ENCODE results near the gene REXO1.

Gene REXO1

DNA sequence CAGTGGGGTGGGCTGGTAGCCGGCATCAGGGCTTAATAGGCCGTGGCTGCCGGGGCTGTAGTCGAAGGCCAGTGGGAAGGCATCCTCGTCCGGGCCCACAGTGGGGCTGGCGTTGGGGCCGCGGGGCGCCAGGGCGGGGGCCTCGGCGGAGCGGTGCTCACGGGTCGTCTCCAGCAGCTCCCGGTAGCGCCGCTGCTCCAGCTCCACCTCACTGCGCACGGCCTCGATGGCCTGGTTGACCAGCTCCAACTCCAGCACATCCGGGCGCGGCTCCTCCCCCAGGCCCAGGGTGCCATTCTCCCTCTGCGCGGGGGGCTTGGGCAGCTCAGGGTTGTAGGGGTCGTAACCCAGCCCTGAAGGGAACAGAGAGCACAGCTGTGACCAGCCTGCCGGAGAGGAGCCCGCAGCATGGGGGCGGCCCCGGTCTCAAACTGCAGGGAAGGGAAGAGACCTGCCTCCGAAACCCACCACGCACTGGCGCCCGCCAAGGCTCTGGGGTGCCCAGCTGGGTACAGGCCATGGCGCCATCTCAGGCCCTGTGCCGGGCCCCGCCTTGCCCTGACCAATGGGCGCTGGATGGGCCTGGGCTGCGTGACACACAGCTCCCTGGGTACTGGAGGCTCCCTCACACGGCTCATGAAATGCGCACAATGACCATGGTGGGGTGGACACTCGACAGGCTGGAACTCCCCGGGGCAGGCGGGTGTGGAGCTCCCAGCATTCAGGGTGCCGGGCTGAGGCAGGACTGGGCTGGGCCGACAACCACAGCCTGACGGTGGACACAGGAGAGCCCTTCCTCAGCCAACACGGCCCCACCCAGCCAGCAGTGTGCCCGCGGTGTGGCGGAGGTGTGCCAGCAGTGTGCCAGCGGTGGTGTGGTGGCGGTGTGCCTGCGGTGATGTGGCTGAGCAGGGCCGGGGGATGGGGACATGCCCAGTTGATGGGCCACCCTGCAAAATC is 19.7 kb downstream of the REXO1 start:
- no peak for DNase-seq

DNA sequence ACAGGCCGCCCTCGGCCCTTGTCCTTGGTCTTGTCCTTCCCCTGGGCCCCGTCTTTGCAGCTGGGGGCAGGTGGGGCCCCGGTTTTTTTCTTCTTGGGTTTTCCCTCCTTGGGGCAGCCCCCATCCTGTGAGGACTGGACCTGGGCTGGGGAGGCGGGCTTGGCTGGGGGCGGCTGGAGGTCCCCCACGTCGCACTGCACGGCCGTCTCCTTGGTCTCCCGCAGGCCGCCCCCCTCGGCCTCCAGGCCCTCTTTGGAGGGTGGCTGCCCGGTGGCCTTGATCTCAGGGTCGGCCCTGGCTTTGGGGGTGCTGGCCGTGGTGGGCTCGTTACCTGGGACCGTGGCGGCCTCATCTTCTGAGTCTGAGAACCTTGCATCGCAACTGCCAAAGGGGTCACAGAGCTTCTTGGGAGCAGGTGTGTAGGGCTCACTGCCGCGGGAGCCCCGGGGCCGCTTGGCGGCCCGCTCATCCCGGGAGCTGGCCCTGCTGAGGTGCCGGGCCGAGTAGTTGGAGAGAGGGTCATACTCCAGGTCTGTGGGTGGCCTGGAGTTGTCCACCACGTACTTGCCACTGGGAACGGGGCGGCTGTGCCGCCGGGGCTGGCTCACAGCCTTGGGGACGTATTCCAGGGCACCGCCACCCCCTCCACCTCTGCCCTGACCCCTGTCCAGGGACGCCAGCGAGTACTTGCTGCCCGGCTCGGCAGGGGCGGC is 20.6 kb downstream of the REXO1 start:
- no peak for DNase-seq

DNA sequence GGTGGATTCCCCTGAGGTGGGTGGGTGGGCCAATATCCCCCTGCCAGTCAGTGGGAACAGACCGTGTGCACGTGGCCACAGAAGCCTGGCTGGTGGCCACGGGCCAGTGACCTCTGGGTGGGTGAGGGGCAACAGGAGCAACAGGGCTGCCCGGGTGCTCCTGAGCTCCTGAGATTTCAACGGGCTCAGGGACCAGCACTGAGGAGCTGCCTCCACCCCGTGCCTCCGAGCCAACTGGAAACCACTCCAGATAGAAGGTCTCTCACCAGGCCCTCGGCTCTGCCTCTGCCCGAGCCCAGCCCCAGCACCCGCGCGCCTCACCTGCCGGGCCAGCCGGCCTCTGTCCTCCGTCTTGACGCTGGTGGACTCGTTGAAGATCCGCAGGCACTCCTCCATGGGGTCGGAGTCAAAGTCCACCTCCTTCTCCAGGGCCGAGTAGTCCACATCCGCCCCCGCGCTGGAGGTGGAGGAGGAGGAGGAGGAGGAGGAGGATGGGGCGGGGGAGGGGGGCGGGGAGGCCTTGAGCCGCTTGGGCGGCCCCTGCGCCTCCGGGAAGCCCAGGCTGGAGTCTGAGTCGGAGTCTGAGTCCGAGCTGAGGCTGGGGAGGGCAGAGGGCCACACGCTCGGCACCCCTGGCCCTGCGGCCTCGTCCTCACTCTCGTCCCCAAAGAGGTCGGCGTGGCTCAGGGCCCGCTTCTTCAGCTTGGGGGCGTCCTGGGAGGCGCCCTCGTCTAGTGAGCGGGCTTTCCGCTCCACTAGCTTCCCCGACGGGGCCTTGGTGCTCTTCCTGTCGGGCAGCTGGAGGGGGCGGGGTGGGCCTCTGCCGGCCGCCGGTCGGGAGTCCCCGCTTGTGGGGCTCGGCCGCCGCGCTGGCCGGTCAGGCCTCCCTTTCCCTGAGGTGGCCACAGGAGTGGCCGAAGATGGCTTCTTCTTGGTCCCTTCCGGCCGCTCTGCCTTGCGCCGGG is 21.4 kb downstream of the REXO1 start:
- DNase-seq, result no peak

DNA sequence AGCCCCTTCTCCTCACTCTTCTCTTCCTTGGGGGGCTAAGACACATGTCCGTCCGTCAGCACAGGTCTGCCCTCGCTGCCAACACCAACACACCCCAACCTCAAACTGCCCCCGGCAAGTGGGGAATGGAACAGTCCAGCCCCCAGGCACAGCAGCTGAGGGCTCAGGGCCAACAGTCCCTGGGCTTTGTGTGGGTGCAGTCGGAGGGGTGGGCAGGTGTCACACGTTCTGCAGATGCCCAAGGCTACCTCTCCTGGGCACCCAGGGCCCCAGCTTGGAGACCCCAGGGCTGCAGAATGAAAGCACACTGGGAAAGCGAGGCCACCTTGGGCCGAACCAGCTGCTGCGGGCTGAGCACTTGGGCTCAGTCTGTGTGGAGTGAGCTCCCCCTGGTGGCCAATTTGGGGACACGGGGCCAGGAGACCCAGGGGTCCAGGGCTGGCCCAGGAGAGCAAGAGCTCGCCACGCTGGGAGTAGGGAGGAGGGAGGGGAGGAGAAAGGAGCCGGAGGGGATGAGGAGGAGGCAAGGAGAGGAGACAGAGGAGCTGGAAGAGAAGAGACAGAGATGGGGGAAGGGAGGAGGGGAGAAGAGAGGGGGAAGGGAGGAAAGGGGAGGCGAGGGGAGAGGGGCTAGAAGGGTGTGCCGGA is 22.2 kb downstream of the REXO1 start:
- DNase-seq, result peak; percentile 87

DNA sequence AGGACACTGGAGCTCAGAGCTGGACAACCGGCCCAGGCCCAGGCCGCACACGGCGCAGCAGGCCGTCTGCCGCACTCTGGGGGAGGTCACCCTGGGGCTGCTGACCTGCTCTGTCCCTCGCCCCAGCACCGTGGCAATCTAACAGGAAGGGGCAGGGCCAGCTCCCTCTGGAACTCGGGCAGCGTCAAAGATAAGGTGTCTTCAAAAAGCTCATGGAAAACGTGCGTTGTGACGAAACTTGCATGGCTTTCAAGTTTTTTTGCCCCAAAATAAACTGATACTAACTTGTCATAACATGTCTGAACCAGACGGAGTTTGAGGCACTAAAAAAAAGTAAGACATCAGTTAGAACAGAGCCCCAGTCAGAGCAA is 24.0 kb downstream of the REXO1 start:
- no peak for DNase-seq

DNA sequence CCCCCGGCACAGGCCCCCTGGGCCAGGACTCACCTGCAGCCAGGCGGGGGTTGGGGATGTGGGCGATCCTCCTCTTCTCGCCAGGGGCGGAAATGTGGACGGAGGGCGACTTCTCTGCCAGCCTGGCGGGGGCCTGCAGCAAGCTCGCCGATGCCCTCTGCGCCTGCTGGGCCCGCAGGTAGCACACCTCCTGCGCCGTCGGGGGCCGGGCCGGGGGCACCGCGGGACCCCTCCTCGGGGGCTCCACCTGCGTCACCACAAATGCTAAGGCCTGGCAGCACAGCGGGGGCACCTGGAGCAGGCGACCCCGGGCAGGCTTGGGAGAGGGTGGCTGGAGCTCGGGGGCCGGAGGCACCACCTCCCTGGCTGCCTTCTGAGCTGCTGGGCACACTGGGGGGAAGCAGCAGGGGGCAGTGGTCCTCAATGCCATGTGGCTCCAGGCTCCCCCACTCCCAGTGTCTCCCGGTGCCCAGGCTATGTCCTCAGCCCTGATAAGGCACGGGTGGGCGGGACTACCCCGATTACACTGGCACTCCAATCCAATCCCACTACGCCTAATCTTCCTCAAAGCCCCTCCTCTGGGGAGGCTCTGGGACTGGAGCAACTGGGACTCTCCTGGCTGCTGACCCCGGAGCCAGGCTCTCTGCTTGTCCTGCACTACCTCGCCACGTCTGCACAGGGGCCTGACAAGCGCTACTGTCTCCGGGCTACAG is 24.6 kb downstream of the REXO1 start:
- no peak for DNase-seq

DNA sequence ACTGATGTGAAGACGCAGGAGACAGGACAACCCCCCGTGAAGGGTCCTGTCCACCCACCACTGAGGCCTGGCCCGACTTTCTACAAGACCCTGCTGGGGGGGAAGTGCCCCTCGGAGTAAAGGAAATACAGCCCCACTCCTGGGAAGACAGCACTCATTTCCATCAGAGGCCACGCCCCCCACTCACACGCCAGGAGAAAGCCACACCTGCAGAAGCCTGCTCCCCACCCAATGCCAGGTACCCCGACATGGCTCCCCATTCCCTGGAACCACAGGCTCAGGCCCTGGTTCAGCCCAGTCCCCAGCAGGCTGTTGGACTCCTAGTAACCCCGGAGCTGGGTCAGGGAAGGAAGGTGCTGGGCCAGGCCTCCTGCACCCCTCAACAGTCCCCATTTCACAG is 25.3 kb downstream of the REXO1 start:
- no peak for DNase-seq

DNA sequence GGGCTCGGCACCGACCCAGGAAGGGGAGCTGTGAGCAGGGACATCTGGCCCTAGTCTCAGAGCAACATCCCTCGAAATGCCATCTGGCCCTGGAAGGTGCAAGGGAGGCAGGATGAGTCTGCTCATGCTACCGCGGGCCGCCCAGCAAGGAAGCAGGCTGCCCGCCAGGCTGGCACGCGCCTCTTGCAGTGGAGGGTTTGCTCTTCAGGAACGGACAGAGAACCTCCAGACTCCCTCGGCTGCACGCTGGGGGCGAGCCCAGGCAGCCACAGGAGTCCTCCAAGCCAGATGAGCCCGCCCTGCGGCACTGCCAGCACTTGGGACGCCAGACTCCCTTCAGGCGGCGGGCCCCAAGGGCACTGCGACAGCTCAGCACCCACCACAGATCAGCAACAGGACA is 26.1 kb downstream of the REXO1 start:
- DNase-seq, result no peak

DNA sequence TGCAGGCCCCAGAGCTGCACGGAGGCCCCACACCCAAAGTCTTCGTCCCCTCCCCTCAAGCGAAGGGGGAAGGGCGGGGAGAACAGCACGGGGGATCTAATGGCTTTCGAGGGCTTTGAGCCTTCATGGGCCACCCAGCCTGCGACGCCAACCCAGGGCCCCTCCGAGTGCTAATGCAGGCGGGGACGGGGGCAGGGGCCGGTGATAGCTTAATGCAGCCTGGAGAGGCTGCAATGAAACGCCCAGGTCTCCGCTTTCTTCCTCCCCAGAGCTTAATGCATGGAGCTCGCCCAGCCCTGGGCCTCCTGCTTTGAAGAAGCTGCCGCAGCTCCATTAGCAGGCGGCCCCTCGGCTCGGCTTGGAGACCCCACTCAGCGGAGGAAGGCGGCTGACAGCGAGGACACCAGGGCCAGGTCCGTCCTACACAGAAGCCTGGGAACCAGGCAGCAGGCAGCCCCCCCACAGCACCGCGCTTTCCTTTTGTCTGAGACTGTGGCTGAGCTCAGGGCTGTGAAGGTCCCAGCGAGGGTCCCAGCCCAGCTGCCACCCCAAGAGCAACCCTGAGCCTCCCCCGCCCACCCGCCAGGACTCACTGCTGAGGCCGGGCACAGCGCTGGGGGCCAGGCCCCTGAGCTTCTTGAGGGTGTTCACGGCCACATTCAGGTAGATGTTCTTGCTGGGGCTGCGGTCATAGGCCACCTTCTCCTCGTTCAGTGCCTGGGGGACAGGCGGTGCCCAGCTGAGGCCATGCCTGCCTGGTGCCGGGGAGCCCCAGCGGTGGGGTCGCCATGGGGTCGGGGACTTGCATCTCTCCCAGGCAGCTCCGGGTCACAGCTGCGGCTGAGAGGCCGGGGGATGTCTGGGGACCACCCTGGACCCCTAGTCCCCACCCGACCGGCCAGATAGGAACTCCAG is 28.7 kb downstream of the REXO1 start:
- DNase-seq, result no peak

DNA sequence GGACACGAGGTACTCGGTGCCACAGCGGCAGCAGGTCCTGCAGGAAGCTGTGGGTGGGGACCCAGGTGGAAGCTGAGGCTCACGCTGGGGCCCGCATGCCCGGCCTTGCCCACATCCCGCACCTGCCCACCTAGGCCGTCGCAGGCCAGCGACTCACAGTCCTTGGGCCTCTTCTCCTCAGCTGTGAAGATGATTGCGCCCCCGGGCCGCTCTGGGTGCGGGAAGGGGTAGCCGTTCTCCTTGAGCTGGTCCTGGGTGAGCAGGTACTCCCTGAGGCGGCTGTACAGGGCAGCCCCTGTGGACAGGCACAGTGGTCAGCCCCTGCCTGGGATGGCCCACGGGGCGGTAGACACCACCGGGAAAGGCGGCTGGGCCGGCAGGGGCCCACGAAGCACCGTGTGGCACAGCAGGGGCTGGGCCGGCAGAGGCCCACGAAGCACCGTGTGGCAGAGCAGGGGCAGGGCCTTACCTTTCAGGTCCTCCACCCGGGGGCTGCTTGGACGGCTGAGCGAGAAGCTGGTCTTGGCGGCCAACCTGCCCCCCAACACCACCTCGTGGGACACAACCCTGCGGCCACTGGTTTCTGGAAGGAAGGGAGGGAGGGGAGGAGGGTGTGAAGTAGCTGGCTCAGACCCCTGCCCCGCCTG is 29.6 kb downstream of the REXO1 start:
- DNase-seq, result no peak

DNA sequence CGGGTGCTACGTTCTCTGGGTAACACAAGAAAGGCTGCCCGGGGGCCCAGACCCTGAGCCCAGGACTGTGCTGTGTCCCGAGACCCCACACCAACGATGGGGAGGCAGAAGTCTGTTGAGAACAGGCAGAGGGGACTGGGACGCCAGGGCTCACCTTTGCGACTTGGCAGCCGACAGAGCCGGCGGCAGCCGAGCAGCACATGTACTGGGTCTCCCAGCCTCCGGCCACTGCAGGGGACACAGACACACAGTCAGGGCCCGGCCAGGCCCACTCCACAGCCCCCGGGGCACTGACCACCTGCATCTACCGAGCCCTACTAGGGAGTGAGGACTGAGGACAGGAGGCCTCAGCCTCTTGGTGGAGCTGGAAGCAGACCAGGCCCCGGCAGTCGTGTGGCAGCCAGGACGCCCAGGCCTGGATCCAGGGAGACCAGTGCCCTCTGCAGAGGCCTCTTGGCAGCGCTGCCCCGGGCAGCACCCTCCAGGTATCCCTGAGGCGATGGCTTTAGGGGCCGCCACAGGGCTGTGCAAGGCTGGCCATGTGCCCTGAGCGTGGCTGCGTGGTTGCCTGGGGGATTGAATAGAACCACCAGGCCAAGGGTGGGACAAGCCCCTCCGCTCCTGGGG is 30.6 kb downstream of the REXO1 start:
- no peak for DNase-seq

DNA sequence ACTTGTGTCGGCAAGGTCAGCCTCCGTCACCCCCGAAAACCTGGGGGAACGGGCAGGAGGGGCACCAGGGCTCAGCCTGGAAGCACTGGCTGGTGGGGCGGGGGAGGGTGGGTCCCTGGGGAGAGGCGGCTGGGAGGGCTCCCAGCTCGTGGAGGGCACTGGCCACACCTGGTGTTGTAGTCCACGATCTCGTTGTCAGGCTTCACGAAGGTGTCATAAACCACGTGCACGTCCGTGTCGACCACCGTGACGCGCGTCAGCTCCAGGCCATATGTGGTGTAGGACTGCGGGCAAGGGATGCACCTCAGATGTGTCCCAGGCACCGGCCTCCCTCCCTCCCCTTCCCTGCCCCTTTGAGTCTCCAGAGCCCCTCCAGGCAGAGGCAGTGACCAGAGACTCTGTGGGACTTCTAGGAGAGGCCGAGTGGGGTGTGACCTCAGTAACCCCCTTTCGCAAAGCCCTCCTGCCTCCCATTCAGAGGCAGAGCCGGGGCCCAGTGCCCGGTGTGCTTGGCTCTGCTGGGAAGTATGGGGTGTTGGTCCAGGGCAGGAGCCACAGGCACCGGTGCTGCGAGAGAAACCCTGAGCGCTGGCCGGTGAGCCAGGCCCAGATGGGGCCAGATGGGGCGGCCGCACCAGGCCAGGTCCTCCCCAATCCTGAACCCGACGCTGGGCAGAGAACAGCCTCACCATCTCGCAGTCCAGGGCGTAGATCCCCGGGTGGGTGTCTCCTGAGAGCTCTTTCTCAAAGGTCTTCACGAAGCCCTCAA is 31.6 kb downstream of the REXO1 start:
- no peak for DNase-seq

DNA sequence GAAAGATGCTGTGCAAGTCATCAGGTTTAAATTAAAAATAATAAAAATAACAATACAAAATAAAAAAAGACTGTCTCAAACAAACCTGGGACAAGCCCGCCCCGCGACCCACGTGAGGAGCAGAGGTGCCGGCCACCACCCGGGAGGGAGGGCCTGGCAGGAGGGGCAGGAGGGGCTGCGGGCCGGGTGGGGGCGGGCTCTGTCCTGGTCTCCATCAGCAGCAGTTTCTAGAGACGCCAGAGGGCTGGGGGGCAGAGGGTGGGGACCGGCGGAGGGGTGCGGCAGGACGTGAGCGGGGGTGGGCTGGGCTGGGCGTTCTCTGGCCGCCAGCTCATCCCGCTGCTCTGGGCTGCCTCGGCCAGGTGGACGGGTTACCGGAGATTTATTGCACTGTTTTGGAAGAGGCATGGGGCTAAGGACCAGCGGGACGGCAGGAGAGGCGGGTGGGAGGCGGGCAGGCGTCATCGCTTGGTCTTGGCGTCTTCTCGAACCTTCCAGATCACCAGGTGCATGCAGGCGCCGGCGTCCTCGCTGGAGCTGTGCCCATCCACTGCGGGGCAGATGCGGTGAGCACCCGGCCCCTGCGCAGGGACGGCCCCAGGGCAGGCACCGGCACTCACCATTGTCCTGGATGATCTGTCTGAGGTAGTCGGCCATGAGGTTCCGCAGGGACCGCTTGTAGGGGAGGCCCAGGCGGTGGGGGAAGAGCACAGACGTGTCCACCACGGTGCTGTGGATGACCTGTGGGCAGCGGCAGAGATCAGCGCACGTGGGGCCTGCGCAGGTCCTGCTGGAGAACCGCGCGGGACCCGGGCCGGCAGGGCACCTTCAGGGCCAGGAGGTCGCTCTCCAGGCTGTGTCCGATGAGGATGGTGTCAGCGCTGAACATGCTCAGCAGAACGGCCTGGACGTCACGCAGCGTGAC is 32.4 kb downstream of the REXO1 start:
- no peak for DNase-seq

DNA sequence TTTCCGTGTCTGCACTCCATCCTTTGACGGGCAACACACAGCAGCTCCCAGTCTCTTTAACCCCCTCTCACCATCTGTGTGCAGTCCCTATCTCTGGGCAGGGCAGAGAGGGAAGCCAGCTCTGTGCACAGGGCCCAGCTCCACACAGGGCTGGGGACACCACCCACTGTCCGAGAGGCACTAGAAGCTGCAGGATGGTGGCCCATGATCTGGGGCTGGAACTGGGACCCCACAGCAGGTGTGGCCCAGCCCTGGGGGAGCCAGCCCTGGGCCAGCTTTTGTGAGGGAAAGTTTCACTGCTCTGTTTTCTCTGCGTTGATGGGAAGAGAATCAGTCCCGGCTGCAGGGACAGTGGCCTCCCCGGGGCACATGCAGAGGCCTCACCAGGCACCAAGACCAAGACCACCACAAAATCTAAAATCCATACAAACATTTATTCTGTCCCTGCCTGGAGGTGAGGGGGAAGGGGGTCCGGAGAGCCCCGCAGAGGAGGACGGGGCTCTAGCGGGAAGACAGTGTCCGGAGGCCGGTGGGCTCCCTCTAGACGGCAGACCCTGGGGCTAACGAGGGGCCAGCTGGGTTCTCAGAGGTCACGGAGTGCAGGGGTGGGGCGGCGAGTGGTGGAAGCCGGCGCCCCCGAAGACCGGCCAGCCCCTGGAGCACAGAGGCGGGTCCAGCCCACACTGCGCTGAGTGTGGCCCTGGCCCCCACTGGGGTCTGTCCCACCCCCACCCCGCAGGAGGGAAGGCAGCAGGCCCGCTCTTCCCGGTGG is 33.3 kb downstream of the REXO1 start:
- DNase-seq, result no peak

DNA sequence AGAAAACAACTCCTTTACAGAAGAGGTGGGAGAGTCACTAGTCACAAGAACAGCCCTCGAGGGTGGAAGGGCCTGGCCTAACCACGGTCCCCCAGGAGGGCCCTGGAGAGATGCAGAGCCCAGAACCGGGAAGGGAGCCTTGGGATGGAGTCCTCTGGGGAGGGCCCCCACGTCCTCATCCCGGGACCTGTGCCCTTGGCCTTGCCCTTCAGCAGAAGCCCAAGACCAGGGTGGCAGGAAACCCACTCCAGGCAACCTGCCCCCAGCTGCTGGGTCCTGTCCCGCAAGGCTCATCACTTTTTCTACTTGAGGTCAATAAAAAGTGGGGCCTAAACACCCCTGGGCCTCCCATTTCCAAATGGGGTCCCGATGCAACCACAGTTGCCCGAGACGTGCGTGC is 33.9 kb downstream of the REXO1 start:
- no peak for DNase-seq

DNA sequence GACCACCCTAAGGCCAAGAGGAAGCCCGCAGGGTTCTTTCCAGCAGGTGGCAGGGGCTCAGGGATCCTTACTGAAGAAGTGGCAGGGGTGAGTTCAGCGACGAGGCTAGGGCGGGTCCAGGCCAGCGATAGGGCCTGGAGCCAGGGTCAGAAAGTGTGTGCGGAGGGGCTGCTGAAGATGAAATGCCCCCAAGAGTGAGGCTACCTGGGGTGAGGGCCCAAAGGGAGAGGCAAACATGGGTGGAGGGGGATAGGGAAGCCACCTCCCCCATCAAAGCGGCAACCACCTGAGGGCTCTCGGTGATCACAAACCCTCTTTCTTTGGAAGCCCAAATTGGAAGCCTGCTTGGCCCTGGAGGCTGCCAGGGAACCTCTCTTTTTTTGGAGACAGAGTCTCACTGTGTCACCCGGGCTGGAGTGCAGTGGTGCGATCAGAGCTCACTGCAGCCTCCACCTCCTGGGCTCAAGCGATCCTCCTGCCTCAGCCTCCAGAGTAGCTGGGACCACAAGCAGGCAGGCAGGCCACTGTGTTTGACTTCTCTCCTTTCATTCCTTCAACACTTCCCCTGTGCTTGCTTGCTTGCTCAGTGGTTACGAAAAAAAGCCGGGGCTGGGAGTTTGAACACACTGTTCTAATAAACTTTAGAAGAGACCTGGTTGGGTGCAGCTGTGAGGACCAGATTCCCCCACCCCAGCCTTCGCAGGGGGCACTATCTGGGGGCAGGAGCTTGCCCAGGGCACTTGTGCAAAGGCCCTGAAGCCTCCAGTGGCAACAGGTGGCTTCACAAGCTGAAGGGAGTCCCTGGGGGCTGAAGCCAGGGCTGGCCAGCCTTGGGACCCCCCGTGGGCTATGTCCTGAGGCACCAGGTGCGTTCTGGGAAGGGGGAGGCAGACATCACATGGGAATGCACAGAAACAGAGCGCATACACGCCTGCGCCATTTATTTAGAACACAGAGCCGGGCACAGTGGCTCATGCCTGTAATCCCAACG is 34.8 kb downstream of the REXO1 start:
- DNase-seq, result no peak
